ENCODE measurements around the gene C15orf39.
"Not testable (repeated sequence)": the region's sequence is repeated elsewhere in the genome, so short reads cannot be mapped to it uniquely, and the experiment has no call there.

Gene C15orf39

DNA sequence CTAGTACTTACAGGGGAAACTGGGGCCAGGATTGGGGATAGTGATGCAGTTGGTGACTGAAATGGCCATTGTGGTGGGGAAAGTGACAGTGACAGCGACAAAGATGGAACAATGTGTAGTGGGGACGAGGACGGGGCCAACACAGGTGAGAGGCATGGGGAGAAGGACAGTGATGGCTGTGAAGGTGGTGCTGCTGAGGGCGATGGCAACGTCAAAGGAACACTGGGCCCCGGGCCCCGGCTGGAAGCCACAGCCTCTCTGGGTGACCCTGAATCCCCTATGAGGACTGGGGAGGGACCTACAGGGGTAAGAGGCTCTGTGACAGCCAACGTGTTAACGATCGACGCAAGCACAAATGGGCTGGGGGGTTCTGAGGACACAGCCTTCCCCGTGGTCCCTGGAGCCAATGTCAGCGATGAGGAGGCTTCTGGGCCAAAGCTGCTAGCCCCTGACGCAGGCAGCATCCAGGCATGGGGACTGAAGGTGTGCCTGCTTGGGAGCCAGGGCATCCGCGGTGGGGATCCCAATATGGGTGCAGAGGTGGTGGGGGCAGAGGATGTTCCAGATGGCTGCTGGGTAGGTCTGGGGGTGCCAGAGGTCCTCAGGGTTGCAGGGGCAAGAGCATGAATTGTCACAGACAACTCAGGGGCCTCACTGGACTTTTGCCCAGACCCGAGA lies 31.3 kb downstream of the C15orf39 start:
- DNase-seq, result no peak

DNA sequence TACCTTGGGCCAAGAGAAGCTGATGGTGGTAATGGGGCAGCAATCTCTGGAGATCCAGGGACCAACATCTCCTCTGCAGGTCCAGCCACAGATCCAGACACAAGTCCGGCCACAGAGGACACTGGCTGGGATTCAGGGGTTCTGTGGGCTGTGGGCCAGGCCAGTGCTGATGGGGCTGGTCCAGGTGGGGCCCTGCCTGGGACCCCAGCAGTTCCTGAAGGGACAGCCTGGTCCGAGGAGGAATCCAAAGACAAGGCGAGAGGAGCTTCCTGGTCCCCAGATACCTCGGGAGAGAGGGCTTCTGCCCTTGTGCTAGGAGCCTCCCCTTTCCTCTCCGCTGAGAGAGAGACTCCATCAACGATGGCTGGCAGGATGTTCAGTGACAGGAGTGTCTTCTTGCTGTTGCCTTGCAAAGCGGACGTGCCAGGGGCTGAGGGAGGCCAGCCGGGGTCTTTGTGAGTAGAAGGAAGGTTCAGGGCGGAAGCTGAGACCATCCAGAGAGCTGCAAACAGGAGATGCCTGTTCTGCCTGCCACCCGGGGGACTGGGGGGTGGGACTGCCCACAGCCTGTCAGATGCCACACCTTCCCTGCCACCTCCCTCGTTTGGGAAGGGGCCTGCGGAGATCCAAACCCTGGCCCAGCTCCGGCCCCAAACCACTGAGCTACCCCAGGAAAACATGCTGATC lies 32.0 kb downstream of the C15orf39 start:
- no peak for DNase-seq

DNA sequence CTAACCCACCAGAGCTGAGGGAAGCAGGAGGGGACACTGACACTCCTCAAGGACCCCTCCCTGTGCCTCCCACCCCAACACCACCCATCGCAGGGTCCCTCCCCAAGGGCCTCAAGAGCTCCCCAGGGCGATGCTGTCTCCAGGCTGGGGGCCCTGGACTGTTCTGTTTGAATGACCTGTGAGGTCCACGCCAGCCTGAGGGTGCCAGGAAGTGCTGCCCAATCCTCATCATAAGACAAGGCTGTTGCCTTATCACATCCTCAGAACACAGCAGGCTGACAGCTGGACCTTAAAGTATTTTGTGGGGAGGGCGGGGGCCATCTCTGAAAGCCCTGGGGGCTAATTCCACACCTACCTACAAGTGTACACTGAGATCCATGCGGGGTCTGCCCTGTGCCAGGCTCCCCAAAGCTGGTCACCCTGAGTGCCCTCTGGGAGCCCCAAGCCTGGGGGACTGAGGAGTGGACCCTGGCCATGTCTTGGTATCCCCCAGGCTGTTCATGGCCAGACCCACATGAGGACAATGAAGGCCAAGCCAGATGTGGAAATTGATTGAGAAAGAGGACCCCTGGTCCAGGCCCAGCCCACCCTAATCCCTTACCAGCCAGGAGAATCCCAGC lies 32.6 kb downstream of the C15orf39 start:
- no peak for DNase-seq

DNA sequence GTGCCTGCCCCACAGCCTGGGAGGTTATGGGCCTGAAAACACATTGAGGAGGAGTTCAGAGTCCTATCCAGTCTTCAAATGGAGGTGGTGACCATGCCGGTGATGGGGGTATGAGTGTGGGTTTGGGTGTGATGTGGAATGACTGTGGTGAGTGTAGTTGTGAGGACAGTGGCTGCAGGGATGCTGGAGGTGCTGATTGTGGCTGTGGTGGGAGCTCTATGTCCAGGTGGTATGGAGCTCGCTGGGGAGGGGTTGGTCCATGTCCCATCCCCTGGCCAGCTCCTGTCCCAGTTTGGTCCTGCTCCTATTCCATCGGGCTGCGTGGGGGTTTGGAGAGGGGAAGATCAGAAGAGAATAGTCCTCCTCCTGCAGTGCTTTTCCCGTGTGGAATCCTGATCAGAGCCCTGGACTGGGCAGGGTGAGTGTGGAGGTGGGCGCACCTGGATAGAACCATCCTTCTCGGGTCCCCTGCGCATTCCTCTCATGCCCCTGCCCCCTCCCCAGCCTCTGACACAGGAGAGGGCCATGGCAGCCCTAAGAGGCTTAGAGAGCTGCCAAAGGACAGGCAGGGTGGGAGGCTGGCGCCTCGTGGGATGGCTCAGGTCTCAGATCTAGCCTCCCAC lies 33.5 kb downstream of the C15orf39 start:
- no peak for DNase-seq

DNA sequence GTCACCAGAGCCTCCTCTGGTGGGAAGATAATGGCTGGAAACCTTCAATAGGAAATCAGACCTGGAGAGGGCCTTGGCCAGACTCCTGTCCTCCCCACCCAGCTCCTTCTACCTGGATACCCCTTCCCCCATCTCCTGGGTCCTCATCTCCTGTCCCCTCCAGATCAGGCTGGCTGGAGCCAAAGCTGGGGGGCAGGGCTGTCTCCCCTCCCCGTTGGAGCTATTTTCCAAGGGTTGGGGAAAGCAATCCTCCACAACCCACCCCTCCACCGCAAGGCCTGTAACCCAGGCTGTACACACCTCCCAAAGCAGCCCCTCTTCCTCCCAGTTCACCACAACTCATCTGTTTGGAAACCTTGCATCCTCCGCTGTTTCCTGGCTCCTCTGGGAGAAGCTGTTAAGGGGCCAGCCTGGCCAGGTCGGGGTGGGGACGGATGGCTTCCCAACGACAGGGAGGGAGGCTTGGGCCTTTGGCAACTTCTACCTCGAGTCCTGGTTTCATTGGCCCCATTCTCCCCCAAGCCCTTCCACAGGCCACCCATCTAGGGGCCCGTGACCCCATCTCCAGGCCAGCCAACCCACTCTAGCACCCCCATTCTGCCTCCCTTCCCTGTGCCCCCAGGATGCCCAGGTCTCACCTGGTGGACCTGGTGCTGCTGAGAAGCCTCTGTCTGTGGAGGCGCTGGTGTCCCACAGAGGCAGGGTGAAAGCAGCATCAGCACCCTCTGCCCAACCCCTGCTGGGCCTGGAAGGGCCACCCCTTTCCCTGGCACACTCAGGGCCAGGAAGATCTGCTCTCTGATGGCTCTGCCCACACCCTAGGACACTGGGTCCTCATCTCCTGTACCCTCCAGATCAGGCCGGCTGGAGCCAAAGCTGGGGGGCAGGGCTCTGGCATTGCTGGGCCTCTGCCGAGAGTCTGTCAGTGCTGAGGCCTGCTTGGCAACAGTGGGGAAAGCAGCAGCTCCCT lies 34.4 kb downstream of the C15orf39 start:
- DNase-seq, result no peak

DNA sequence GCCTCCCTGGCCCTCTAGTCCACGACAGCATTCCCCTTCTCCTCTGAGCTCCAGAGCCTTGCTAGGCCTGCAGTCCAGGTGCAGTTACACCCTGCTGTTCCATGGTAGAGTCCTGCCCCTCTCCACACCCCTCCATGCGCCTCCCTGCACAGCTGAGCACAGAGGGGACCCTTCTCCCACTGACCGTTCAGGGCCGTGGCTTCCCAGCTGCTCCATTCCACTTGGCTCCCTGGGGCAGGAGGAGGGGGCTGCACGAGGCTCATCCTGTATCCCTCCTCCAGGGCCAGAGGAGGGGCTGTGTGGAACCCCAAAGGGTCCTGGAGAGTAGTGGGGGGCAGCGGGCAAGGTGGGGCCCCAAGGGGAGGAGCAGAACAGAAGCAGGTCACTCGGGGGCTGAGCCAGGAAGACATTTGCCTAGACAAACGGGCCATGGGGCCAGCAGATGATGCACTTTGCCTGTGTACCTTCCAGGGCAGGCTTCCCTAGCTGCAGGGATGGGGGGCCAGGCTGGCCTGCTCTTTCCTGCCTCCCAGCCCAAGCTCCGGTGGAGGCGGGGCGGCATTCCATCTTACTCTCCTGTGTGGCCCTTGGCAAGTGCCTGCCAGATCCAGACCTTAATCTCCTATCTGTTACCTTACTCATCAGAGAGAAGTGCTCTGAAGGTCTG lies 35.8 kb downstream of the C15orf39 start:
- DNase-seq, result no peak

DNA sequence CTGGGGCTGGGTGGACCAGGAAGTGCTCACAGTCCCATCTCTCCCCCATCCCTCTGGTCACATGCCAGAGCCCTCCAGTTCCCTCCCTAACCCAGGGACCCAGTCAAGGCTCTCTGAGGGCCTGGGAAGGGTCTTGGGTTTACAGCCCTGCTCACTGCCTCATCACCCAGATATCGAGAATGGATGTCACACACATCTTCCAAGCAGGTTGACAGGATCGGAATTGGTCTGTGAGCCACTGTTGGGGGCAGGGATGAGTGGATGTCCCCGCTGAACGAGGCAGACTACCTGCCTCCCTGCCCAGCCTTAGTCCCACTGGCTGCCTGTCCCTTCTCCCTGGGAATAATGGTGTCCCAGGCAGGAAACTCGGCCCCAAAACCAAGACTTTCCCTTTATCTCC lies 36.5 kb downstream of the C15orf39 start:
- no peak for DNase-seq

DNA sequence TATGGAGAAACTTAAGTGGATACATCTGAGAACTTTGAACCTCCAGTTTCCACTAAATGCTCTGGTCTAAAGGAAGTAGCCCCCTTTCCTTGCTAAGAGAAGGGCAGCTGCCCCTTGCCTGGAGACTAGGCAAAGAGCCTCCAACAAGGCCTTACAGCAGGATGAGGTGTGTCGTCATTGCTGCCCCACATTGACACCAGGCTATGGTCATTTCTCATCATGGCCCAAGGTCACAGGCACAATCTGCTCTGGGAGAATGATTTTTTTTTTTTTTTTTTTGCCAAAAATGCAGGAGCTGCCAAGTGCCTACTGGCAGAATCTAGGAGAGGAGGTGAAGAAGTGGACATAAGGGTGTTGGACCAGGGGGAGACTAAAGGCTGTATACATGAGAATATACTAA lies 44.1 kb downstream of the C15orf39 start:
- DNase-seq, result not testable (repeated sequence)

DNA sequence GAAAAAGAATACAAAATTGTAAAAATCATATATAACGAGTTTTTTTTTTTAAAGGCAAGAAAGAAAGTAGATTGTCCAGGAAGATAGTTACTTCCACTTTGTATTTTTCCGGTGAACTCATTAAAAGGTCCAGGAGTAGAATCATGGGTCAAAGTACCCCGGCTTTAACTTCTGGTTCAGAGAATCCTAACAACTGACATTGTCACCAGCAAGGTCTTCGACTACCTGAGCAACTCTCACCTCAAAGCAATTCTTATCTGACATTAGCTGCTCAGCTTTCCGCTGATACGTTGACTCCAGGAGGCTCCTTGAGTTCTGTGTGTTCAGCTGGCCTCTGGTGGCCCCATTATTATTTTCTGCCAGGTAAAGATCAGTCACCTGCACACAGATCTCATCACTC lies 47.3 kb downstream of the C15orf39 start:
- DNase-seq, result not testable (repeated sequence)

DNA sequence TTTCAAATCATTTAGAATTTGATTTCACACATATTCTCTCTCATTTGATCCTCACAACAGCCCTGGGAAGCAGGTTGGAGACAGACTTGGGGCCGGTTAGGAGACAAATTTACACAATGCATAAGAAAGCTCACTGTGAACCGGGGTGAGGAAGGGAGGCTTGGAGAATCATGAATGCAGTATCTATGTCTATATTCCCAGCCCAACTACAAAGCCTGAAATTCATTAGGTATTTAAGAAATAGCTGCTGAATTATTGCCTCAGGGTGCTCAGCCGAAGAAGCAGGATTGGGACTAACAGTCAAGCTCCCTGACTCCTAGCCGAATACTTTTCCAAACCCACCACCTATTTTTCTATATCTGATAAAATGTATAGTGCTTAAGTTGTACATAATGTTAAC lies 48.0 kb downstream of the C15orf39 start:
- no peak for DNase-seq

DNA sequence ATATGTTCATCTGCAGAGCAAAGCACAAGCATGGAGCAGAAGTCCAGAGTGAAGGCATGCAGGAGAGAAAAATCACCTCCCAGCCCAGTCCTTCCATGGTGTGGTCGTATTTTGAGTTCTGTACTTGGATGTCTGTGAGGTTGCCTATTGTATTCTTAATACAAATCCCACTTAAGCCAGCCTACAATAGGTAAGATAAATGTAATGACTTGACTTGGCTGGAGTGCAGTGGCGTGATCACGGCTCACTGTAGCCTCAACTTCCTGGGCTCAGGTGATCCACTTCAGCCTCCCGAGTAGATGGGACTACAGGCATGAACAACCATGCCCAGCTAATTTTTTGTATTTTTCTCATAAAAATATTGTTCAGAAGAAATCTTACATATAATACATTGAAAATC lies 49.7 kb downstream of the C15orf39 start:
- DNase-seq, result not testable (repeated sequence)

DNA sequence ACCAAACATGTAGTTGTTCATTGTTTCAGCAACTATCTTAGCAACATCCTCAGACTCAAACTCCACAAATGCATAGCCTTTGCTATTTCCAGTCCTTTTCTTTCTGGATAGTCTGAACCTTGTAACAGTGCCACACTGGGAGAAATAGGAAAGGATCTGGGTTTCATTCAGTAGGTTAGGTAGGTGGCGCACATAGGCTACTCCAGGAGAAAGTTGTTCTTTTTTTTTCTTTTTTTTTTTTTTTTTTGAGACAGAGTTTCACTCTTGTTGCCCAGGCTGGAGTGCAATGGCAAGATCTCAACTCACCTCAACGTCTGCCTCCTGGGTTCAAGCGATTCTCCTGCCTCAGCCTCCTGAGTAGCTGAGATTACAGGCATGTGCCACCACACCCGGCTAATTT lies 50.6 kb downstream of the C15orf39 start:
- DNase-seq, result not testable (repeated sequence)

DNA sequence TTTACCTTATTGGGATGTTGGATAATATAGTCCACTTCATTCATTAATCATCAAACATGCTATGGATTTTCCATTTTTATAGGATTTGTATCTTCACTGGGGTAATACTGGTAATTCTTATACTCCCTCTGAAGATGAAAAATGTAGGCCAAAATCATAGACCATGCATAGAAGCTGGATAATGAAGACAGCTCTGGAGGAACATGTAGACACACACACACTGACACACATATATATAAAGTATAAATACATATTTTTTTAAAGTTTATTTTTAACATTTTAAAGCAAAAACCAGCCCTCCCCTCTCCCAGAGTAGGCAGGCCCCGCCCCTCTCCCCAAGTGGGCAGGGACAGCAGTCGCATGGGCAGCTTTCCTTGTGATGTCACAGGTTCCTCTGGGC lies 56.4 kb downstream of the C15orf39 start, which contains the start of gene GOLGA6C:
Gene GOLGA6C, plus strand, starts transcription at position 301 of the 400 bp plus-strand sequence. CDS start 265 bp downstream, outside the sequence.
- DNase-seq, result not testable (repeated sequence)

DNA sequence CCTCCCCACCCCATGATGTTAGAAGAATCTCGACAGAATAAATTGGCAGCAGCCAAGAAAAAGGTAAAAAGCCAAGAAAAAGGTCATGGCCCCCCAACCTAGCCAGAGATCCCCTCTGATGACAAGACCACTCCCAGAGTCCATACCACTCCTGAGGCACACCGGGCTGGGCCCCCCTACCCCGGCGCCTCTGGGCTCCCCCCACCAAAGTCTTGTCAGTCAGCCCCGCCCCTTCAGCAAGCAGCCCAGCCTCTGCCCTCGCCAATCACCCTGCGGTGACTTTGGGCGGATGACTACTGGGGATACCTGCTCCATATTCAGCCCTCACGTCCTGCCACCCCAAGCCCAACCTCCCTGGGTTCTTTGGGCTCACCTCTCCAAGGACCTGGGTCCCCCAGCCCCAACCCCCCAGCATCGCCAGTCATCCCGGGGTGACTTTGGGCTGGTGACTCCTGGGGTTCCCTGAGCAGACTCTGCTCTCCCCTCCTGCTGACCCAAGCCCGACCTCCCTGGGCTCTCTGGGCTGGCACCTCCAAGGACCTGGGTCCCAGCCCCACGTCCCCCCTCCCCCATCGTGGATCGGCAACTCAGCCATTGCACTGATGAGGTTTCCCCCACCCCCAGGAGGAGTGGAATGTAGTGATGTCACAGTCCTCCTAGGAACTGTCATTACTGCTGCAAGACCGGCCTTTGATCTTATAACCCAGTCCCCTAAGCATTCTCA lies 57.1 kb downstream of the C15orf39 start:
- not testable (repeated sequence) for DNase-seq

DNA sequence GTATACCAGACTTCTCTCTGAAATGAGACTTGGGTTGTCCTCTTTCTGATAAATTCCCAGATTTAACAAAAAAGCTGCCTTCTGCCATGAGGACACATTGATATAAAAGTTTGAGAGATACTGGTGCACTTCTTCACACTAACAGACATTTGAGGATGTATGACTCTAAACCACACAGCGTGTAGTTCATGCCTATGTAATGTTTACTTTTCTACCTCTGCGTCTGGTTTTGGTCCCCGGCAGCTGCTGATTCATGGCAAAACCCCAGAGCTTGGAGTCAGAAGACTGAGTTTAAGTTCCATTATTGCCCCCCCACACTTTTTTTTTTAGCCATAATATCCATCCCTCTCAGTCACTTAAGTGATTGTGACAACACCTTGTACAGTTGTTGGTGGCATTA lies 58.2 kb downstream of the C15orf39 start:
- not testable (repeated sequence) for DNase-seq

Data from NCI-H187 (cell line).